Adrenal gland (tissue), 12 donors: ENCODE results near the gene EMC7. TPM values are rescaled to one million over a fixed set of nuclear protein-coding genes. Genes with fewer than 3 reads are reported as not detected.

ENCODE experiments used
- DNase-seq, 7 donors: peaks; one replicate each; pipeline ENCODE4 v3.0.0-alpha.2; 2019 to 2020
- H3K27ac ChIP-seq, 5 donors: fragments of 200-600 bp; sonication (generic) in 4 of 5; 1 replicate in 3 of 5; 2 replicates in 2 of 5; pipeline versions ENCODE4 v1.5.1 to v1.8.0; 2016 to 2020; ENCODE audit warnings: mild to moderate bottlenecking in 1 of 5
- H3K27me3 ChIP-seq: fragments of 200-600 bp; 2 replicates; pipeline ENCODE4 v1.8.0; 2021
- H3K36me3 ChIP-seq, 2 donors: fragments of 200-600 bp; replicated peaks in 1 of 2; 1 replicate in 1 of 2; 2 replicates in 1 of 2; pipeline versions ENCODE4 v1.5.1 to v1.8.0; 2018 to 2022
- H3K4me1 ChIP-seq, 2 donors: fragments of 200-600 bp; replicated peaks in 1 of 2; 1 replicate in 1 of 2; 2 replicates in 1 of 2; pipeline versions ENCODE4 v1.5.1 to v1.8.0; 2018 to 2021
- H3K4me3 ChIP-seq, 4 donors: fragments of 200-600 bp; sonication (generic) in 3 of 4; one replicate each; pipeline ENCODE4 v1.5.1; 2016 to 2018
- H3K9me3 ChIP-seq, 3 donors: fragments of 200-600 bp; sonication (generic) in 1 of 3; replicated peaks in 1 of 3; 1 replicate in 2 of 3; 2 replicates in 1 of 3; pipeline versions ENCODE4 v1.5.1 to v1.8.0; 2016 to 2021
- CTCF ChIP-seq, 6 experiments: fragments of 450-650 bp in 4 of 6; fragments of 200-600 bp in 2 of 6; sonication (generic) in 1 of 6; IDR thresholded peaks; 1 replicate in 5 of 6; 2 replicates in 1 of 6; pipeline versions ENCODE4 v1.5.1 to v1.8.0; 2016 to 2021; ENCODE audit warnings: antibody characterized with exemption in 6 of 6, mild to moderate bottlenecking in 2 of 6, moderate library complexity in 1 of 6
- POLR2A ChIP-seq, 2 donors: fragments of 450-650 bp; IDR thresholded peaks; one replicate each; pipeline ENCODE4 v1.6.1; 2017; ENCODE audit warnings: antibody characterized with exemption in 2 of 2, mild to moderate bottlenecking in 2 of 2, moderate library complexity in 1 of 2
- WGBS, 4 donors: extraction: QIAGEN DNeasy Blood & Tissue Kit in 2 of 4; methylation state at CpG; one replicate each; pipeline versions ENCODE4 v1.1.5 to v1.1.7; 2013 to 2017; 5-methylcytosine and 5-hydroxymethylcytosine counted together
- intact Hi-C, 2 donors: fragments of 100-400 bp; cut with DNase I; formaldehyde crosslinking; loops; one replicate each; pipeline versions ENCODE4 v1.14.1 to v1.15.0; 2022 to 2023
- polyA plus RNA-seq, 3 donors: library from polyadenylated mRNA; stranded (reverse); fragments of 200-250 nt in 2 of 3; fragments of 350-450 nt in 1 of 3; fragmentation: Illumina TruSeq in 1 of 3; extraction: RNeasy Lipid Tissue Mini Kit (QIAGEN cat#74804) in 1 of 3; gene quantifications; one replicate each; pipeline ENCODE4 v1.2.3, GENCODE V29; 2013 to 2014
- total RNA-seq, 9 donors: library from RNA; depleted of rRNA in 4 of 9; stranded (reverse); fragments of >200 nt in 4 of 9; fragments of 120-200 nt in 1 of 9; fragmentation: NEBNext Ultra II Directional in 1 of 9; extraction: Animal tissue kit (Norgen Biotek cat#: 25700) in 1 of 9; gene quantifications; one replicate each; pipeline versions ENCODE4 v1.1.0 to v1.2.4, GENCODE V29; 2013 to 2023
- donor health status: healthy with polysubstance abuse.
- donor health status: Bipolar disorder and iron deficiency.
- donor health status: DM: yes; HTN: yes; CAD: no.
- donor health status: DM: no; HTN: no; CAD: no.
- donor health status: DM: no; HTN: no; CAD: no.
- donor health status: DM: yes; HTN: yes; CAD: no.

Gene EMC7
- total and polyA plus RNA-seq, 12 donors = 36.4 to 268 (median 88.9) TPM

- peaks cover 5% of the 10 kb centered on the region for H3K27me3 ChIP-seq
- intact Hi-C loops = no loop called here
- WGBS, 4 donors = 60 to 74% (median 72%) methylated on average over 2 of the region's 2 CpGs
- TF ChIP-seq POLR2A (IDR thresholded peaks at IDR 0.05) (no peak), CTCF (IDR thresholded peaks at IDR 0.05) (no peak)
- H3K27ac ChIP-seq = no peak overlapping the region
- no peak overlapping the region for H3K4me3 ChIP-seq
- DNase-seq = no peak
- H3K36me3 ChIP-seq = no peaks in the 10 kb centered on the region
- H3K9me3 ChIP-seq = no peaks in the 10 kb centered on the region
- H3K4me1 ChIP-seq = no peaks in the 10 kb centered on the region
These were observed 15.0 kb upstream of the EMC7 start for GRCh38 chr15:34116620-34117019.

- intact Hi-C loops = loop anchor here in 1 of 2 donors (5.0 kb wide), 1 partner anchor 98 kb away; the partner anchor contains the start of gene KATNBL1
- Histone ChIP-seq H3K4me1 (no peaks in the 10 kb centered on the region), H3K9me3 (no peaks in the 10 kb centered on the region), H3K4me3 (no peak overlapping the region), H3K36me3 (no peaks in the 10 kb centered on the region), H3K27me3 (peaks cover 5% of the 10 kb centered on the region), H3K27ac (no peak overlapping the region)
- 71 to 82% (median 80%) methylated on average over 2 to 3 of the region's 3 CpGs for WGBS, 4 donors
- no peak for TF ChIP-seq CTCF (IDR thresholded peaks at IDR 0.05)
- no peak for TF ChIP-seq POLR2A (IDR thresholded peaks at IDR 0.05)
- DNase-seq = no peak
These were observed 13.1 kb upstream of the EMC7 start for GRCh38 chr15:34114739-34115138.

GRCh38 chr15:34114215-34114614 is 12.6 kb upstream of the EMC7 start:
- WGBS, 4 donors = 45 to 50% (median 49%) methylated on average over 2 of the region's 2 CpGs
- intact Hi-C loops = loop anchor here in 1 of 2 donors (5.0 kb wide), 1 partner anchor 98 kb away; the partner anchor contains the start of gene KATNBL1
- no peak for DNase-seq
- H3K27ac ChIP-seq = no peak overlapping the region
- no peak for TF ChIP-seq POLR2A (IDR thresholded peaks at IDR 0.05)
- no peak for TF ChIP-seq CTCF (IDR thresholded peaks at IDR 0.05)
- no peaks in the 10 kb centered on the region for H3K36me3 ChIP-seq
- H3K4me3 ChIP-seq = no peak overlapping the region
- peaks cover 5% of the 10 kb centered on the region for H3K27me3 ChIP-seq
- H3K4me1 ChIP-seq = no peaks in the 10 kb centered on the region
- H3K9me3 ChIP-seq = no peaks in the 10 kb centered on the region

GRCh38 chr15:34111488-34111887 is 9.8 kb upstream of the EMC7 start:
- intact Hi-C loops = loop anchor here in 1 of 2 donors (5.0 kb wide), 1 partner anchor 101 kb away; the partner anchor contains the start of gene KATNBL1
- no peaks in the 10 kb centered on the region for H3K4me1 ChIP-seq
- no peak overlapping the region for H3K27ac ChIP-seq
- H3K9me3 ChIP-seq = no peaks in the 10 kb centered on the region
- H3K27me3 ChIP-seq = peaks cover 5% of the 10 kb centered on the region
- TF ChIP-seq POLR2A (IDR thresholded peaks at IDR 0.05) = no peak
- TF ChIP-seq CTCF (IDR thresholded peaks at IDR 0.05) = no peak
- 65 to 68% (median 67%) methylated on average over 6 of the region's 6 CpGs for WGBS, 4 donors
- no peaks in the 10 kb centered on the region for H3K36me3 ChIP-seq
- no peak for DNase-seq
- H3K4me3 ChIP-seq = no peak overlapping the region
